HG03354 (cell line): ENCODE measurements around the gene TMPRSS12.
A peak's percentile ranks its signal among the peaks of the same experiment; 100 is the strongest.
"Not testable (repeated sequence)": the region's sequence is repeated elsewhere in the genome, so short reads cannot be mapped to it uniquely, and the experiment has no call there.

ENCODE experiments used
- ATAC-seq: cut with Tn5 transposase; IDR thresholded peaks from one replicate; pipeline ENCODE4 v1.9.1; 2021; ENCODE audit warnings: mild to moderate bottlenecking; ENCODE audit not compliant: unreplicated experiment, poor library complexity, severe bottlenecking

Gene TMPRSS12

GRCh38 chr12:50924439-50925341 is 82.0 kb downstream of the TMPRSS12 start:
- peak; percentile 88 for ATAC-seq

- no peak for ATAC-seq
These were observed 82.6 kb downstream of the TMPRSS12 start for GRCh38 chr12:50925342-50925651.

DNA sequence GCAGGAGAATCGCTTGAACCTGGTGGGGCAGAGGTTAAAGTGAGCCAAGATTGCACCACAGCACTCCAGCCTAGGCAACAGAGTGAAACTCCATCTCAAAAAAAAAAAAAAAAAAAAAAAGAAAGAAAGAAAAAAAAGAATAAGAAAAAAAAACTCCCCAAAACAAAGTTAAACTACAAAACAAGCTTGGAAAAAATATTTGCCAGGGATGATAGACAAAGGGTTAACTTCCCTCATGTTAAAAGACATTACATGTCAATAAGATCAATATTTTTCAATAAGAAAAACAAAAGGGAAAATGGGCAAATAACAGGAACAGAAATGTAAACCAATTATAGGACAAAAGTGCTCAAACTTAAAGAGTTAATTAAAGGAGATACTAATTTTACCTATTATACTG is 83.2 kb downstream of the TMPRSS12 start:
- no peak for ATAC-seq

DNA sequence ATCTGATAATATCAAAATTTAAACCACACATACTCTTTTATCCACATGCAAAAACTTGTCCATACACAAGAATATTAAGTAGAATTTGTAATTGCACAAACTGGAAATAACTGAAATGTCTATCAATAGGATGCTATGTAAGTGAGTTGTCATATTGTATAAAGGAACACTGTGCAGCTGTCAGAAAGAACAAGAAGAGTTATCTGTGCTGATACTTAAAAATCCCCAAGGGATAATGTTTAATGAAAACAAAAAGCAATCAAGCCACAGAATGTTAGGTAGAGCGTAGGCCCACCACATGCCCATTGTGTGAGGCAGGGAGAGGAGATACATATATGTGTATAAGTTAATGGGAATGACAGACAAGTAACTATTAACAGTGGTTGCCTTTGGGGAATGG is 83.7 kb downstream of the TMPRSS12 start:
- no peak for ATAC-seq

- not testable (repeated sequence) for ATAC-seq
These were observed 84.2 kb downstream of the TMPRSS12 start for GRCh38 chr12:50926932-50927331.

DNA sequence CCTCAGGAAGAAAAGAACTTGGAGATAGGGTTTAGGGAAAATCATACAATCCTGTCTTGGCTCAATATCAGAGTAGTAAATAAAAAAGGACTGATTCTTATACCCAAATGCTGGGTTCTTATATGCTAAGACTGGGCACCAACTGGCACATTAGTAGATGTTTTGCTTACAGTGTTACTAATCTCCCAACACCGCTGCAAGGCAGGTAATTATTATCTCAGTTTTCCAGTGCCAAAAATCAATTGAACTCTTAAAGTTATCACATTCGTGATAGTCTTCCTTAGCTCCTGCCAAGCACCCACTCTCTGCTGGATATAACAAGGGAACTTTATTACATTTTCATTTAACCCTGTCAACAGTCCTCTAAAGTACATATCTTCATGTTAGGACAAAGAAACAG is 84.6 kb downstream of the TMPRSS12 start:
- ATAC-seq, result no peak

- no peak for ATAC-seq
These were observed 85.1 kb downstream of the TMPRSS12 start for GRCh38 chr12:50927766-50928224.

DNA sequence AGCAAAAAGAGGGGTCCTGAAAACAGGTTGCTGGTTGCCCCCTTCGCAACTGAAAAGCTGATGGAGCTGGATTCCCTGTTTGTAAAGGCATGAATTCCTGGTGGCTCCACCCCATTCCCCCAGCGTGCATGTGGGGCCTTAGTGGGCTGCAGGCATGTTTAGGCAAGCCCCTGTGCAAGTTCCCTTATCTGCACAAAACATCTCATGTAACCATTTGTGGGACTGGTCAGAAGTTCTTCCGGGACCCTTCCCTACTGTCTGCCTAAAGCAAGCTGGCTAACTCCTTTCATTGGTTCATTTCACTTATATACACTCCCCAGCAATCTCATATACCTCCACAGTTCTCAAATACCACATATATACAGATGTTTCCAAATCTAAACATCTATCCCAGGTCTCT is 85.7 kb downstream of the TMPRSS12 start:
- ATAC-seq, result no peak

GRCh38 chr12:50929831-50930230 is 87.1 kb downstream of the TMPRSS12 start:
- no peak for ATAC-seq

DNA sequence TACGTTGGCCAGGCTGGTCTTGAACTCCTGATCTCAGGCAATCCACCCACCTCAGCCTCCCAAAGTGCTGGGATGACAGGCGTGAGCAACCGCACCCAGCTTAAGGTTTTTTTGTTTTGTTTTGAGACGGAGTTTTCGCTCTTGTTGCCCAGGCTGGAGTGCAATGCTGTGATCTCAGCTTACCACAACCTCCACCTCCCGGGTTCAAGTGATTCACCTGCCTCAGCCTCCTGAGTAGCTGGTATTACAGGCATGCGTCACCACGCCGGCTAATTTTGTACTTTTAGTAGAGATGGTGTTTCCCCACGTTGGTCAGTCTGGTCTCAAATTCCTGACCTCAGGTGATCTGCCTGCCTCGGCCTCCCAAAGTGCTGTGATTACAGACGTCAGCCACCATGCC is 87.8 kb downstream of the TMPRSS12 start:
- not testable (repeated sequence) for ATAC-seq

GRCh38 chr12:50932787-50933280 is 90.1 kb downstream of the TMPRSS12 start:
- no peak for ATAC-seq

DNA sequence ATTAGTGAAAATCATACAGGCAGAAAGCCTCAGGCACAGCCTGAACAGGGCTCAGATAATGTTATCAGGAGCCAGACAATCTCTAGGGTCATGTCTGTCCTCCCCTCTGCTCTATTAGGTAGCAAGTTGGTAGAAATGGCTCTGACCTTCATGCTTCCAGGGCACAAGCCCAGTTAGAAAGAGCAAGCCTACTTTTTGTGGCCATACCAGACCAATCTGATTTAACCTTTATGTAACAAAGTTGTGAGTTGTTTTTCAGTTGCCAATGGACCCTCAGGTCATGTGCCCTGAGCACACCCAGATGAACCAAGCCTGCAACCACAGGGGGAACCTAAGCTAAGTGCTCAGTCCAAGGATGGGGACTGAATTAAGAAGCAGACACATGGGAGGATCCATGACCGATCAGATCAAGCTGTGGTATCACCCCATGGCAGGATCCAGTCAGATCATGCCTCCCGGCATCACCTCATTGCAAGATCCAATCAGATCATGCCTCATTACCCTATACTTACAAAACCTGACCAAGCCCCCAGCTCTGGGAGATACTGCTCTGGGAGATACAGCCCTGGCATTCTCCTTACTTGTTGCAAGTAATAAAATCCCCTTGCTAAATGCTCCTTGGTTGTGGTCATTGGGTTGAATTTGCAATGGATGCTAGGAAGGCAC is 90.9 kb downstream of the TMPRSS12 start:
- no peak for ATAC-seq

GRCh38 chr12:50934371-50934851 is 91.7 kb downstream of the TMPRSS12 start:
- ATAC-seq, result no peak

- no peak for ATAC-seq
These were observed 92.5 kb downstream of the TMPRSS12 start for GRCh38 chr12:50934981-50935807.

DNA sequence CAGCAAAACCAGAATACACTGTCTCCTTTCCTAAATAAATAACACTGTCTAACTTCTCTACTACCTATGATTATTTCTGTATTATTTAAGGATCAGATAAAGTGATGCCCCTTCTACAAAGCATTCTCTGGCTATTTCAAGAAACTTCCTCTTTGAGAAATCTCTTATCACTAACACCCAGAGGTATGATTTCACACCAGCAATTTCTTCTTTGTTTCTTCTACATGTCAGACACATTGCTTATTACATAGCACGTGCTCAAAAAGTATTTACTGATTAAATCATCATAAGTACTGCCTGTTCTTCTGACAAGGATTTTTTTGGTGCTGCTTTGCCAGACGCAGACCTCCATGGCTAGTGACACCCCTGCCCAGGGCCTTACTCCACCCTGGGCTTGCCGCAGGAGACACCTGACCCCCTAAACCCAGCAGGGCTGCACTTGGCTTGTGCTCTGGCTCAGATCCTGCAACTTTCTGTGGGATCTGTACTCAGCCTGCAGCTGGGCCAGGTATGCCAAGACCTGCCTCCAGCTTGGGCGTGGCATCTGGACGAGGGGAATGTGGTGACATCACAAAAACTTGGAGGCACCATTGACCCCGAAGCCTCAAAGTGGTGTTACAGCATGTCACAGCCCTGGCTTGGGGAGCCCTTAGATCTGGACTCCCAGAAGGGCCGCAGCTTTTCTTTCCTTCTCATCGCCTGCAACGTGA is 94.2 kb downstream of the TMPRSS12 start:
- ATAC-seq, result no peak
